C1 segment of cervical spinal cord (tissue), 14 donors: Measurements from ENCODE around the gene WDPCP.
"Not testable (repeated sequence)": the region's sequence is repeated elsewhere in the genome, so short reads cannot be mapped to it uniquely, and the experiment has no call there.

Source experiments
- DNase-seq, 14 donors: peaks; one replicate each; lab custom pipeline; 2025; lab: John Stamatoyannopoulos, UW

The WDPCP gene

DNA sequence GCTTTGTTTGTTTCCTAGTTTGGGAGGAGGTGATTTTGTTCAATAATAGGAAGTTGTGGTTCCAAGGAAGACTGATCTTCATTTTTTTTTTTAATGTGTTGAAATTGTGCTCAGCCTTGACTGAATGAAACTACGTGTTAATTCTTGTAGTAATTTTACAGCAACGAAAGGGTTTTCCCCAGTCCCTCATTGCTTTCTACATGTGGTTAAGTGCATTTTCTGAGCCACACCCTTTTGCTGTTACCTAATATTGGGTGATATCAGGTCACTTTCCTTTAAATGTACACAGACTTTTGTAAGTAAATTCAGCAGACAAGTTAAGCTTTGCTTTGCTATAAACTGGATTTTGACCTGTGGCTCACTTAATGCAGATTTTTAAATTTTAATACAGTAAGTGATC, 464.1 kb downstream of the WDPCP start:
- no peak for DNase-seq

DNA sequence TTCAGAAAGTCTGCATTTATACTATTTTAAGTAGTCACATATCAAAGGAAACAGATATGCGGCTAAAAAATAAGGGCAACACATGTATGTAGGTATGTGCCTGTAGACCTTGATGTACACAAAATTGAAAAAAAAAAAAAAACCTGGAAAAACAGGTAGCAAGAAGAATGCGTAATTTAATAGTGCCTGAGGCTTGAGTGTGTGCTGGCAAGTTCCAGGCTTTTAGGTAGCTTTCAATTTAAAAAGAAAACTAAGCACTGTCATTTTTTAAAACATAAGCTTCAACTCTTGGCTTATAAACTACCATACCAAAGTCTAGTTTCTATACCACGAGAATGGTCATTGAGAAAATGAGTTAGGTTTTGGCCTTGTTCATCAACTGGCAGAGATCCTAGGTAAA, 465.4 kb downstream of the WDPCP start:
- DNase-seq: no peak

DNA sequence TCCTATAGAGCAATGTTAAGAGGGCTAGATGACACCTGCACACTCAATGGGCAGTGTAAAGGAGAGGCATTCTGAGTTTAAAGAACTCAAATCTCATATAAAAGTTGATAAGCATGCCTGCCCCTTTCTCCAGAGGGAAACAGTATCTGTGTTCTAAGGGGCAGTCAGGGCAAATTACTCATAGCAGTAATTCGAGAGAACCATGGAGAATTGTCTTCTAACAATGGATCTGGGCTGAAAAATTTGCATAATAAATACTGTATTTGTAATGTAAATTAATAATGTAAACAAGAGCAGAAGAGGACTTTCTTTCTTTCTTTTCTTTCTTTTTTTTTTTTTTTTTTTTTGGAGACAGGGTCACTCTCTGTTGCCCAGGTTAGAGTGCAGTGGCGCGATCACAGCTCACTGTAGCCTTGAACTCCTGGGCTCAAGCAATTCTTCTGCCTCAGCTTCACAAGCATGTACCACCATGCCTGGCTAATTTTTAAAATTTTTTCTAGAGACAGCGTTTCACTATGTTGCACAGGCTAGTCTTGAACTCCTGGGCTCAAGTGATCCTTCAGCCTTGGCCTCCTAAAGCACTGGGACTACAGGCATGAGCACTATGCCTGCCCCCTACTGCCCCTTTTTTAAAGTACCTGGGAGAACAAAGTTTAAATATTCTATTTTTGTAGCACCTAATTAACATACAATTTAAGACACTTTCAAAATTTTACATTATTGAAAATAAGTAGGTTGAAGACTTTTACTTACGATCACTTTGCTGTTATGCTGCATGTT, 467.0 kb downstream of the WDPCP start:
- DNase-seq: no peak

DNA sequence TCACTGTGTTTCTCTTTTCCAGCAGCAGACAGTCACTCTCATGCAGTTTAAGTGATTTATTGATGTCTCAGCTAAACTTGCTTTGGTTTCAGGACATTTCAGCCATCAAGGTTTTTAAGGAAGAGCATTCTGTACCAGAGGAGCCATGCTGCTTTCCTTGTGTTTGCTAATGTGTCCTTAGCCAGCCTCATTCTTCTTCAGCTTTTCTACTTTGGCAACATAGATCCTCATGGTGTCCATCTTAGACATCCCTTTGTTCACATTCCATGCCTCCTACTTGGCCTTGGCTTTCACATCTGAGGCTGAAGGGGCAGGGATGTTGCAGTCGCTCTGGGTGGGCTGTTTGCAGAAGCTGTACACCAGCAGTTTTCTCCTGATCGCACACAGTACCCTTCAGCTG, 469.5 kb downstream of the WDPCP start:
- no peak for DNase-seq

DNA sequence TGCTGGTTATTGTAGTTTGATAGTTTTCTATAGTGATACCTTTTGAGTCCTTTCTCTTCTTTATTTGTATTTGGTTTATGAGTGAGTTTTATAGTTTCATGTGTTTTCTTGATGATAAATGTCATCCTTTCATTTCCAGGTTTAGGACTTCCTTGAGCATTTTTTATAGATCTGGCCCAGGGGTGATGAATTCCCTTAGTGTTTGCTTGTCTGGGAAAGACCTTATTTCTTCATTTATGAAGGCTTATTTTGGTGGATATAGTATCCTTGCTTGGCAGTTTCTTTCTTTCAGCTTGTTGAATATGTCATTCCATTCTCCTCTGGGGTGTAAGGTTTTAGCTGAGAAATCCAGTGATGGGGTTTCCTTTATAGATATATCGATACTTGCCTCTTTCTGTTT, 483.8 kb downstream of the WDPCP start:
- no peak for DNase-seq

DNA sequence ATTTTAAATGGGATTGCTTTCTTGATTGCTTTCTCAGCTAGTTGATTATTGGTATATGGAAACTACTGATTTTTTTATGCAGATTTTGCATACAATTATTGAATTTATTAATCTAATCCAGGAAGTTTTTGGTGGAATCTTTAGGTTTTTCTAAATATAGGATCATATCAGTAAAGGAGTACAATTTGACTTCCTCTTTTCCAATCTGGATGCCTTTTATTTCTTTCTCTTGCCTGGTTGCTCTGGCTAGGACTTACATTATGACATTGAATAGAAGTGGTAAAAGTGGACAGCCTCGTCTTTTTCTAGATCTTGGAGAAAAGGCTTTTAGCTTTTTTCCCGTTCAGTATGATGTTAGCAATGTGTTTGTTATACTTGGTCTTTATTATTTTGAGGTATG, 486.3 kb downstream of the WDPCP start:
- no peak for DNase-seq

DNA sequence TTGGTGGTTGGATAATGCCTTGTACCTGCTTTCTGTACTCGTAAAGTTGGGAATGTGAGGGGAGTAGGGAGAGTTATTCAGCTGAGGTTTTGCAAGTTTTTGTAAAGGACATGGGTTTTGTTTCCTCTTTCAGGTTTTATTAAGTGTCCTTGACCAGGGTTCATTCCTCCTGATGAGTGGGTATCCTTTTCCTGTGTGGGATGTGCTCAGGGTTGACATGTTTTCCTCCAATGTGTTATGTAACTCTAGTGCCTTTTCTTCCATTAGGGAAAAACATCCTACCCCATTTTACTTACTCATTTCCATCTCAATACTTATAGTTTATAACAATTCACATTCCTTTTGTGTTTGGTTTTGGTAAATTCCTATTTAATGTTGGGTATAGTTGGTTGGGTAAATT, 489.2 kb downstream of the WDPCP start:
- no peak for DNase-seq

DNA sequence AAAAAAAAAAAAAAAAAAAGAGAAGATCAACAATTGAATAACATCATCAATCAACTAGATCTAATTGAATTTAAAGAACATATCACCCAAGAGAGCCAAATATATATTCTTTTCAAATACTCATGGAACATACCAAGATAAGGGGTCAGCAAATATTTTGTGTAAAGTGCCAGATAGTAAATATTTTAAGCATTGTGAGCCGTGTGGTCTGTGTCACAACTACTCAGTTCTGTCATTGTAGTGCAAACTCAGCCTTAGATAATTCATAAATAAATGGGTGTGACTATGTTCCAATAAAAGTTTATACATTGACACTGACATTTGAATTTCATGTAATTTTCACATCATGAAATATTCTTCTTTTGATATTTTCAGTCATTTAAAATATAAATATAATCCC, 491.8 kb downstream of the WDPCP start:
- DNase-seq: no peak

DNA sequence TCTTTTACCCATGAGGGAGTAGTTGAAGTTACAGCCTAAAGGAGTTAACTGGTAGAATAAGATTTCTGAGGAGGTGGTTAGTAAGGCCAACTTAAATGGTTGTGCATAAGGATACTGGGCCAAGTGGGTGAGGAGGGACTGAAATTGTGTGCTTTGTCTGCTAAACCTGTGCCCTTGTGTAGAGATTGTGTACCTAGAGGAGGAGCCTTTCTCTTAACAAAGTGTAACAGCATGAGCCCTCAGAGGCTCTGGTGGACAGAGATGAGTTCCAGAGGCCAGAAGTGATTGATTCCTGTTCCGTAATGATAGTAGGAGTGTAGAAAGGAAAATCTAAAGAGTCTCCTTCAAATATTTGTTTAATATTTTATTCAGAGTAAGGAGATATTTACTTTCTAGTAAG, 494.8 kb downstream of the WDPCP start:
- no peak for DNase-seq

DNA sequence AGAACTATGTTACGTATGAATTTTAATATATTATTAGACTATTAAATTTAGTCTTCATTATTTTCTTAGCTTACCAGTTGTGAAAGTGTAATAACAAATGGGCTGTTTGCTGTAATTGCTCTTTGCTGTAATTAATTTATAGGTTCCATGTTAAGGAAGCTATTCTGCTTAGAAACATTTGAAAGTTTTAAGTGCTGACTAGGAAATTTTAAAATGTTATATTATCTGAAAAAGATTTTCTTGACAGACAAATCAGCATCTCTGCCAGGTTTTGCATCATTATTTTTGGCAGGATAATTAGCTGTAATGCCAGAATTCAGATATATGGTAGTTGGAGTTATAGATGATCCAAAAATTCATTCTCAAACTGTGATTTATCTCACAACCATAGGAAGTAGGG, 495.4 kb downstream of the WDPCP start:
- no peak for DNase-seq

DNA sequence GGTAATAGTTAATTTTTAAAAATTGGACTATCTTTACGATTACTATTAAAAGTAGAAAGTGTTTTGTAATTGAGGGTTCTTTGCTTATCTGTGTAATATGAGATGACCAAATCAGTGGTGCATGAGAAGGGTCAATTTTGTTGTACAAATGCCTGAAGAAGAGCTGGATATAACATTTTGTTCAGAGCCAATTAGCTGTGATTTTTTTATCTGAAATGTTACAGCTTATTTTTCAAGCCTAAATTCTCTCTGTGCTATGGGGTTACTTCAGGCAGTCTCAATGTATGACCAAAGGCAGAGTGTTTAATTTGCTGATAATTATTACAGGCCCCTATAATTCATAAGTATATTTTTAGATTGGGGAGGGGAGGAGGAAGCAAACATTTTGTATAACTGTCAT, 495.9 kb downstream of the WDPCP start:
- no peak for DNase-seq

DNA sequence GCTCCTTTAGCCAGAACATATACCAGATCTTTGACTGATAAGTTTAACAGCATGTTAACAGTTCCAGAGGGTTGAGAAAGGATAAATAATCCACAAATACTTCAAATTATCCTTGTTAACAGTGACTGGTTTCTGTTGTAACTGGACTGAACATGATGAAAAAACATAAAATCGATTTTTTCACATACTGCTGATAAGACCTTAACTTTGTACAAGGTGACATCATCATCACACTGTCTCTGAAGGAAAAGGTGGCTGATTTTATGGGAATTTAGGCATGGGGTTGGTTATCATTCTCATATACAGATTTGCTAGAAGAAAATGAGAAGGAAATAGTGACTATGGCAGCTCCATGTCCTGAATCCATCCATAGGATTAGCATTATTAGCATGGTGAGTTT, 501.6 kb downstream of the WDPCP start:
- no peak for DNase-seq

DNA sequence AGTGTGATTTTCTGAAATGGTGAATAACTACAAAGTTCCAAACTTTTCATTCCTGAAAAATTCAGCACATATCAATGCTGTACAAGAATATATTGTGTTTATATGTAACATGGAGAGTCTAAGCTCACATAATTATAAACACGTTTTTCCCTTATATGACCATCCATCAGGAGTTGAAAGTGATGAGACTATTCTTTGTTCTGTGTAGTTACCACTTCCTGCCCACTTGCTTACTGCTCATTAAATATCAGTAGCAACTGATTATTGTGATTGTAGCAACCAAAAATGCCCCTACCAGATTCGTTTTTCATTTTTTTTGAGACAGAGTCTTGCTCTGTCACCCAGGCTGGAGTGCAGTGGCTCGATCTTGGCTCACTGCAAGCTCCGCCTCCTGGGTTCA, 506.9 kb downstream of the WDPCP start:
- DNase-seq: no peak

DNA sequence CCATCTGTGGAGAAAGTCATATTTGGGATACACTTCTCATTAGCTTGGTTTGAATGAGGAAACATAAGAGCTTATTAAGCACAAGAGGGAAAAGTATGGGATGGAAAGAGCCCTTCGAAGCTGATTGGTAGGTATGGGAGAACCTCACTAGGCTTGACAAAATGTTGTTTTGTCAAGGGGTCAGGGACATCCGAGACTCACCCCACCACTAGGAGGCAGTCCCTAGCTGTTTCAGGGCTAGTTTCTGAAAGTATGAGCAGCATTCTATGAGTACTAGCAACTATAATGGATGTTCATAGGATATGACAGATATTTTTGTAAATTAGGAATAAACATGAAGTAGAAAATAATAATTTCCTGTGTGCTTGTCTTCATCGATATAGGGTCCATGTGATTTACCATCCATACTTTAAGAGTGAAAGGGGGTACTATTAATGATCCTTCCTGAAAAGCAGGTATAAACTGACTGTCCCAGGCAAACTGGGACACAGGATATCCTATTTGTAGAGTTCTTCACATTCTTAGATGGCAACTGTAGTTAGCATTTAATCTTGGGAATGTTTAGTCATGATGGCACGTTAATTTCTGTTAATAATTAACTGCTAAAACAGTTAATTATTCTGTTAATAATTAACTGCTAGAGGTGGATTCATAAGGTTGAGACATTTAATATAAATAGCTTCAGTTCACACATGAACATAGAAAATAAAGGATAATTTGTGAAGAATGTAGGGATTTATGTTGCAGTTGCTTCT, 509.2 kb downstream of the WDPCP start:
- DNase-seq: no peak

DNA sequence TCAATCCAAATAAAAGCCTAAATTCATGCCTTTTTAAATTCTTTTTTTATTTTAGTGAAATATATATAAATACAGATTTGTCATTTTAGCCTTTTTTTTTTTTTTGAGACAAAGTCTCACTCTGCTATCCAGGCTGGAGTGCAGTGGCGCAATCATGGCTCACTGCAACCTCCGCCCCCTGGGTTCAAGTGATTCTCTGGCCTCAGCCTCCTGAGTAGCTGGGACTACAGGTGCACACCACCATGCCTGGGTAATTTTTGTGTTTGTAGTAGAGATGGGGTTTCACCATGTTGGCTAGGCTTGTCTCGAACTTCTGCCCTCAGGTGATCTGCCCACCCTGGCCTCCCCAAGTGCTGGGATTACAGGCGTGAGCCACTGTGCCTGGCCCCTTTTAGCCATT, 513.9 kb downstream of the WDPCP start:
- not testable (repeated sequence) for DNase-seq

DNA sequence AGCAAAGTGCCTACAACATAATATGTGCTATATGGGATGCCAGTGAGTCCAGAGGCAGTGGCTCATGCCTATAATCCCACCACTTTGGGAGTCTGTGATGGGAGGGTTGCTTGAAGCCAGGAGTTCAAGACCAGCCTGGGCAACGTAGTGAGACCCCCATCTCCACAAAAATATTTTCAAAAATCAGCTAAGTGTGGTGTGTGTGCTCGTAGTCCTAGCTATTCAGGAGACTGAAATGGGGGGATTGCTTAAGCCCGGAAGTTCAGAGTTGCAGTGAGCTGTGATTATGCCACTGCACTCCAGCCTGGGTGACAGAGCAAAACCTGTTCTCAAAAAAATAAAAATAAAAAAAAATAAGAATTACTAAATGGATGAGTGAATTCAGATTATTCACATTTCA, 514.3 kb downstream of the WDPCP start:
- DNase-seq: no peak

DNA sequence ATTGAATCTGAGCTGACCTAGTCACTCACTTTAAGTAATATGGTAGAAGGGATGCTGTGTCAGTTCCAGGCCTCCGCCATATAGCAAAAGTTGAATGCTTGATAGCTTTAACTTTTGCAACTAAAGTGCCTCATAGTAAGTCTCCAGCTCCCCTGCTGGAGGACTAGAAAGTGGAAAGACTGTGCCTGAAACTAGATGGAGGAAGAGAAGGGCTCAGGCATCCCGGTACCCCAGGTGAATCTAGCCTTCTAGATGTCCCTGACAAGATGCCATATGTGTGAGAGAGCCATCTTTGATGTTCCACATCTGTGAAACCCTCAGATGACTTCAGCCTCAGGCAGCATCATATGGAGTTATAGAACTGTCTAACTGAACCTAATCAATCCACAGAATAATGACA, 516.6 kb downstream of the WDPCP start:
- DNase-seq: no peak
